GM12872 (cell line): ENCODE measurements around the gene YBX2.

ENCODE experiments used
- CTCF ChIP-seq: IDR thresholded peaks from 3 replicates; pipeline ENCODE4 v1.5.1; 2011; ENCODE audit warnings: low read depth, mild to moderate bottlenecking, low read length, moderate library complexity; ENCODE audit not compliant: insufficient read depth

Gene YBX2

DNA sequence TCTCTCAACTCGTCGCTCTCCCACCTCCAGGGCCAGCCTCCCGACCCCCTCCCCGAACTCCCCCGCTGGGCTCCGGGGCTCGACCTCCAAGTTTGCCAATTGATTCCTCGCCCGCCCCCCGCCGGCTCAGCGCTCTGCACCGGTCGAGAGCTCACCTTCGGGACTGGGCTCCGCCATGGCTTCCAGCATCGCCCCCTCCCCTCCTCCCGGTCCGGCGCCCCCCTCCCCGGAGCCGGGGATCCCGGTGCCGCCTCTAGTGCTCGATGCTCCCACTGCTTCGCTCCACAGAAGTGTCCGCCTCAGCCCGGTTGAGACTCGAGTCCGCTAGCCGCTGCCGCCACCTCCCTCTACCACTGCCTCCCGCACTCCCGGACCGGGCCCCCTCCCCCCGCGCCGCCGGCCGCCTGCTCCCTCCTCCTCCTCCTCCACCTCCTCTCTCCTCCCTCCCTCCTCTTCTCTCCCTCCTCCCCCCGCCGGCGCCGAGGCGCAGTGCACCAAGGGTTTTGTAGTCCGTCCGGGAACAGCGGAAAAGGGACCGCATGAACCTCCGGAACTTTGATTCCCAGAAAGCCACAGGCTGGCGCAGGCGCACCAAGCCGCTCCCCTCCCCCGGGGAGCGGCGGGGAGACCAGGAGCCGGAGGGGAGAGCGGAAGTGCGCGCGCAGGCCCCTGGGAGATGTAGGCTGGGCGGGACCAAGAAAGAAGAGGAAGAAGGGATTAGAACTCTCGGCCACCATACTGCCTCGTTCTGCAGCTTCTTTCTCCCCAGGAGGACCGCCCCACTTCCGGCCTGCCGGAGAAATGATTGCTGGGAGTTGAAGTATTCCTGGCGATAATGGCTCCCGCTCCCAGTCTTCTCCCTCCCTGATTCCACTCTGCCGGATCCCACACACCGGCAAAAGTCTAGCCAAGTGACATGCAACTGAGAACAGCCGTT, 55.1 kb downstream of the YBX2 start, which contains the start of gene PHF23:
PHF23 (minus strand) TSS at position 367 of the 937 bp plus-strand sequence; CDS start at position 189, 178 bp downstream.
- no peak for TF ChIP-seq CTCF

DNA sequence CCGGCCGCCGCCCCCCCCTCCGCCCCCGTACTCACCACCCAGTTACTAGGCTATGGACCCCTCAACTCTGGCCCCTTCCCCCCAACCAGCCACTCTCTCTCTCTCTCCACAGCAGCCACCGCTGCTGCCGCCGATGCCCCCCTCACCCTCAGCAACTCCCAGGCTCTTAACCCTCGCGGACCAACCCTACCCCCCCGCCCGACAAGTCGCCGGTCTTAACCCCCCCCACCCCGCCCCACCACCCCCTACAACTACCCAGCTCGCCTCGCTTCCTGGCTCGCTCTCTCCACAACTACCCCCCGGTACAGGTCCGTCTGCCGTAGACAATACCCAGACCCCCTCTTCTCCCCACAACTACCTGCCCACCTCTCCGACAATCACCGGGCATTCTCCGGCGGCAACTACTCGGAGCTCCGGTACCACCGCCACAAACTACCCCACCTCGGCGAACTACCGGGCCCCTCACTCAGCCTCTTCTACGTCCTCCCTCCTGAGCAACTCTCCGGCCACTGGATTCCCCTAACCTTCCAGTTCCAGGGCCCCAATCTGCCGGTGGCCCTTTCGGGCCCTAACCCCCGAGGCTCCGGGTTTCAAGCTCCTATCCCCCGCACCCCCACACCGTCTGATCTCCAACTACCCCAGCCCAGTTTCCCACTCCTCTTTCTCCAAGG, 55.9 kb downstream of the YBX2 start:
- no peak for TF ChIP-seq CTCF
